WTC11 (cell line): ENCODE measurements around the gene SRRM3. TPM values are rescaled to one million over a fixed set of nuclear protein-coding genes. Genes with fewer than 3 reads are reported as not detected.

Experiments used
- ATAC-seq: fragments of 200-7000 bp; cut with Tn5 transposase; 2 replicates; pipeline ENCODE4 v1.10.0; 2021; ENCODE audit warnings: mild to moderate bottlenecking, moderate library complexity
- CTCF ChIA-PET: fragments of 300-600 bp; sonication (Branson Sonifier 250); formaldehyde crosslinking; loops from one replicate; lab custom pipeline; 2021; ENCODE audit warnings: antibody characterized with exemption; lab: Charles Lee
- POLR2A ChIA-PET: fragments of 350-600 bp; sonication (Branson Sonifier 250); formaldehyde crosslinking; loops from one replicate; lab custom pipeline; 2021; ENCODE audit warnings: antibody characterized with exemption; lab: Charles Lee
- DNase-seq: peaks from one replicate; pipeline ENCODE4 v3.0.0; 2021; ENCODE audit warnings: low spot score
- H3K27ac Mint-ChIP-seq: 2 replicates; pipeline ENCODE4 v1.8.0; 2021; ENCODE audit warnings: mixed read lengths
- H3K27me3 Mint-ChIP-seq: 2 replicates; pipeline ENCODE4 v1.8.0; 2021; ENCODE audit warnings: low read depth, mild to moderate bottlenecking, moderate library complexity, mixed read lengths
- H3K36me3 Mint-ChIP-seq: 2 replicates; pipeline ENCODE4 v1.8.0; 2021; ENCODE audit warnings: mixed read lengths
- H3K4me1 Mint-ChIP-seq: 2 replicates; pipeline ENCODE4 v1.8.0; 2022; ENCODE audit warnings: mixed read lengths
- H3K4me3 Mint-ChIP-seq: 2 replicates; pipeline ENCODE4 v1.8.0; 2021; ENCODE audit warnings: mild to moderate bottlenecking, moderate library complexity, mixed read lengths
- H3K9me3 Mint-ChIP-seq: 2 replicates; pipeline ENCODE4 v1.8.0; 2021; ENCODE audit warnings: mixed read lengths
- AR ChIP-seq: fragments of 250-450 bp; sonication (Bioruptor Pico); IDR thresholded peaks from 2 replicates; pipeline ENCODE4 v1.9.0; 2021; ENCODE audit warnings: mild to moderate bottlenecking
- ATF6 ChIP-seq: sonication (generic); formaldehyde crosslinking; IDR thresholded peaks from 2 replicates; pipeline ENCODE4 v1.8.1; 2023; ENCODE audit warnings: mild to moderate bottlenecking, missing genetic modification reagents
- CREM ChIP-seq: sonication (generic); formaldehyde crosslinking; IDR thresholded peaks from 2 replicates; pipeline ENCODE4 v1.8.1; 2022; ENCODE audit warnings: mild to moderate bottlenecking, missing genetic modification reagents, moderate library complexity
- ESRRA ChIP-seq: sonication (generic); formaldehyde crosslinking; IDR thresholded peaks from 2 replicates; pipeline ENCODE4 v1.8.1; 2022; ENCODE audit warnings: mild to moderate bottlenecking, missing genetic modification reagents, borderline replicate concordance
- FOXK1 ChIP-seq: sonication (generic); formaldehyde crosslinking; IDR thresholded peaks from 2 replicates; pipeline ENCODE4 v1.8.0; 2022; ENCODE audit warnings: mild to moderate bottlenecking, moderate library complexity, missing genetic modification reagents
- GRHL2 ChIP-seq: fragments of 250-450 bp; sonication (Bioruptor Pico); IDR thresholded peaks from 2 replicates; pipeline ENCODE4 v1.8.0; 2022; ENCODE audit warnings: mild to moderate bottlenecking, moderate library complexity; ENCODE audit not compliant: insufficient replicate concordance, severe bottlenecking
- JUN ChIP-seq: sonication (generic); formaldehyde crosslinking; IDR thresholded peaks from 2 replicates; pipeline ENCODE4 v1.8.0; 2023; ENCODE audit warnings: mild to moderate bottlenecking, missing genetic modification reagents
- MYBL2 ChIP-seq: sonication (generic); formaldehyde crosslinking; IDR thresholded peaks from 2 replicates; pipeline ENCODE4 v1.8.1; 2023; ENCODE audit warnings: mild to moderate bottlenecking, moderate library complexity, missing genetic modification reagents
- NR3C1 ChIP-seq: sonication (generic); formaldehyde crosslinking; conservative IDR thresholded peaks from 2 replicates; pipeline ENCODE4 v1.8.1; 2023; ENCODE audit warnings: low read depth, mild to moderate bottlenecking, missing genetic modification reagents
- OVOL2 ChIP-seq: fragments of 250-450 bp; sonication (Bioruptor Pico); IDR thresholded peaks from 2 replicates; pipeline ENCODE4 v1.9.0; 2021; ENCODE audit warnings: mild to moderate bottlenecking, borderline replicate concordance
- SMAD4 ChIP-seq: sonication (generic); formaldehyde crosslinking; IDR thresholded peaks from 2 replicates; pipeline ENCODE4 v1.8.0; 2022; ENCODE audit warnings: mild to moderate bottlenecking, missing genetic modification reagents
- ZNF138 ChIP-seq: sonication (generic); formaldehyde crosslinking; conservative IDR thresholded peaks from 2 replicates; pipeline ENCODE4 v1.8.1; 2022; ENCODE audit warnings: mild to moderate bottlenecking, moderate library complexity, missing genetic modification reagents
- ZNF263 ChIP-seq: sonication (generic); formaldehyde crosslinking; IDR thresholded peaks from 2 replicates; pipeline ENCODE4 v1.8.1; 2022; ENCODE audit warnings: low read depth, mild to moderate bottlenecking, moderate library complexity, missing genetic modification reagents
- ZNF671 ChIP-seq: fragments of 250-450 bp; sonication (Bioruptor Pico); IDR thresholded peaks from 2 replicates; pipeline ENCODE4 v1.8.0; 2021; ENCODE audit warnings: mild to moderate bottlenecking
- total RNA-seq: library from RNA; stranded (reverse); gene quantifications from 3 replicates; pipeline ENCODE4 v1.2.3, GENCODE V29; 2021
- TF ChIP-seq, protein P1 (sequence below): sonication (generic); formaldehyde crosslinking; IDR thresholded peaks from 2 replicates; pipeline ENCODE4 v1.8.0; 2022; ENCODE audit warnings: mild to moderate bottlenecking, missing genetic modification reagents
- TF ChIP-seq, protein P2 (sequence below): sonication (generic); formaldehyde crosslinking; IDR thresholded peaks from 2 replicates; pipeline ENCODE4 v1.8.1; 2022; ENCODE audit warnings: mild to moderate bottlenecking, missing genetic modification reagents, moderate library complexity, borderline replicate concordance
- TF ChIP-seq, protein P3 (sequence below): sonication (generic); formaldehyde crosslinking; IDR thresholded peaks from 2 replicates; pipeline ENCODE4 v1.8.1; 2023; ENCODE audit warnings: mild to moderate bottlenecking, missing genetic modification reagents, moderate library complexity
- TF ChIP-seq, protein P4 (sequence below): fragments of 200-600 bp; IDR thresholded peaks from 2 replicates; pipeline ENCODE4 v1.8.0; 2022; ENCODE audit warnings: antibody characterized with exemption
- TF ChIP-seq, protein P5 (sequence below): fragments of 250-450 bp; sonication (Bioruptor Pico); IDR thresholded peaks from 2 replicates; pipeline ENCODE4 v1.8.0; 2021; ENCODE audit warnings: mild to moderate bottlenecking

The SRRM3 gene
- total RNA-seq, 1 experiment from 2014 or later: 17.7 TPM

DNA sequence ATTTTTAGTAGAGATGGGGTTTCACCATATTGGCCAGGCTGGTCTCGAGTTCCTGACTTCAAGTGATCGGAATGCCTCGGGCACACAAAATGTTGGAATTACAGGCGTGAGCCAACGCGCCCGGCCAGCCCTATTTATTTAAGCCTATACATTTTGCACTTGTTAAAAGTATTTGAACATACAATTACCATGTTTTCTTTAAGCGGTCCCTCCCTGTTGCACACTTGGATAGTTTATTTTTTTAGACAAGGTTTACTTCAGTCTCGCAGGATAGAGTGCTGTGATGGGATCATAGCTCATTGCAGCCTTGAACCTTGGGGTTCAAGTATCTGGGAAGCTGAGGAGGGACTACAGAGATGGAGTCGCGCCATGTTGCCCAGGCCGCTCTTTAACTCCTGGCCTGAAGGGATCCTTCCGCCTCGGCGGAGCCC is 35.7 kb upstream of the SRRM3 start:
- Mint-ChIP-seq H3K9me3 (no peaks in the 10 kb centered on the region), H3K27me3 (no peaks in the 10 kb centered on the region), H3K4me3 (peak overlapping the region; percentile 70), H3K4me1 (peaks cover 38% of the 10 kb centered on the region), H3K36me3 (no peaks in the 10 kb centered on the region), H3K27ac (peak overlapping the region; percentile 99)
- CTCF ChIA-PET: interaction anchor here (1.1 to 2.6 kb wide), 6 partner anchors 12 to 148 kb away, joined by 6 to 22 read pairs (median 10); no protein-coding TSS in a partner anchor
- POLR2A ChIA-PET: interaction anchor here (0.6 to 2.7 kb wide), 13 partner anchors 11 to 155 kb away, joined by 3 to 16 read pairs (median 7); partner anchors contain the start of genes MDH2 and STYXL1
- no peak for TF ChIP-seq CREM
- no peak for TF ChIP-seq OVOL2 (CRISPR knock-in tag)
- no peak for TF ChIP-seq SMAD4 (CRISPR knock-in tag)
- TF ChIP-seq, protein P1, sequence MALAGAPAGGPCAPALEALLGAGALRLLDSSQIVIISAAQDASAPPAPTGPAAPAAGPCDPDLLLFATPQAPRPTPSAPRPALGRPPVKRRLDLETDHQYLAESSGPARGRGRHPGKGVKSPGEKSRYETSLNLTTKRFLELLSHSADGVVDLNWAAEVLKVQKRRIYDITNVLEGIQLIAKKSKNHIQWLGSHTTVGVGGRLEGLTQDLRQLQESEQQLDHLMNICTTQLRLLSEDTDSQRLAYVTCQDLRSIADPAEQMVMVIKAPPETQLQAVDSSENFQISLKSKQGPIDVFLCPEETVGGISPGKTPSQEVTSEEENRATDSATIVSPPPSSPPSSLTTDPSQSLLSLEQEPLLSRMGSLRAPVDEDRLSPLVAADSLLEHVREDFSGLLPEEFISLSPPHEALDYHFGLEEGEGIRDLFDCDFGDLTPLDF (CRISPR knock-in tag): no peak
- TF ChIP-seq ZNF138 (CRISPR knock-in tag): no peak
- TF ChIP-seq ZNF671 (CRISPR knock-in tag): no peak
- no peak for TF ChIP-seq MYBL2 (CRISPR knock-in tag)
- DNase-seq: no peak
- no peak for ATAC-seq

GRCh38 chr7:76166404-76167255 is 35.1 kb upstream of the SRRM3 start:
- peak; percentile 70 for ATAC-seq
- DNase-seq: peak; percentile 98
- POLR2A ChIA-PET: interaction anchor here (0.6 to 2.7 kb wide), 19 partner anchors 11 to 192 kb away, joined by 3 to 16 read pairs (median 6); partner anchors contain the start of genes MDH2, STYXL1 and YWHAG
- TF ChIP-seq, protein P2, sequence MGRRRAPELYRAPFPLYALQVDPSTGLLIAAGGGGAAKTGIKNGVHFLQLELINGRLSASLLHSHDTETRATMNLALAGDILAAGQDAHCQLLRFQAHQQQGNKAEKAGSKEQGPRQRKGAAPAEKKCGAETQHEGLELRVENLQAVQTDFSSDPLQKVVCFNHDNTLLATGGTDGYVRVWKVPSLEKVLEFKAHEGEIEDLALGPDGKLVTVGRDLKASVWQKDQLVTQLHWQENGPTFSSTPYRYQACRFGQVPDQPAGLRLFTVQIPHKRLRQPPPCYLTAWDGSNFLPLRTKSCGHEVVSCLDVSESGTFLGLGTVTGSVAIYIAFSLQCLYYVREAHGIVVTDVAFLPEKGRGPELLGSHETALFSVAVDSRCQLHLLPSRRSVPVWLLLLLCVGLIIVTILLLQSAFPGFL (CRISPR knock-in tag): no peak; the same call in 1 of the 2 replicates
- TF ChIP-seq ATF6 (CRISPR knock-in tag) (no peak), AR (CRISPR knock-in tag) (no peak), ZNF263 (CRISPR knock-in tag) (no peak), JUN (CRISPR knock-in tag) (no peak), GRHL2 (CRISPR knock-in tag) (no peak), NR3C1 (CRISPR knock-in tag) (no peak), FOXK1 (CRISPR knock-in tag) (peak; percentile 58; the same call in 1 of the 2 replicates), ESRRA (CRISPR knock-in tag) (no peak), OVOL2 (CRISPR knock-in tag) (no peak)
- TF ChIP-seq, protein P3, sequence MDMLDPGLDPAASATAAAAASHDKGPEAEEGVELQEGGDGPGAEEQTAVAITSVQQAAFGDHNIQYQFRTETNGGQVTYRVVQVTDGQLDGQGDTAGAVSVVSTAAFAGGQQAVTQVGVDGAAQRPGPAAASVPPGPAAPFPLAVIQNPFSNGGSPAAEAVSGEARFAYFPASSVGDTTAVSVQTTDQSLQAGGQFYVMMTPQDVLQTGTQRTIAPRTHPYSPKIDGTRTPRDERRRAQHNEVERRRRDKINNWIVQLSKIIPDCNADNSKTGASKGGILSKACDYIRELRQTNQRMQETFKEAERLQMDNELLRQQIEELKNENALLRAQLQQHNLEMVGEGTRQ (CRISPR knock-in tag): no peak
- TF ChIP-seq, protein P4, sequence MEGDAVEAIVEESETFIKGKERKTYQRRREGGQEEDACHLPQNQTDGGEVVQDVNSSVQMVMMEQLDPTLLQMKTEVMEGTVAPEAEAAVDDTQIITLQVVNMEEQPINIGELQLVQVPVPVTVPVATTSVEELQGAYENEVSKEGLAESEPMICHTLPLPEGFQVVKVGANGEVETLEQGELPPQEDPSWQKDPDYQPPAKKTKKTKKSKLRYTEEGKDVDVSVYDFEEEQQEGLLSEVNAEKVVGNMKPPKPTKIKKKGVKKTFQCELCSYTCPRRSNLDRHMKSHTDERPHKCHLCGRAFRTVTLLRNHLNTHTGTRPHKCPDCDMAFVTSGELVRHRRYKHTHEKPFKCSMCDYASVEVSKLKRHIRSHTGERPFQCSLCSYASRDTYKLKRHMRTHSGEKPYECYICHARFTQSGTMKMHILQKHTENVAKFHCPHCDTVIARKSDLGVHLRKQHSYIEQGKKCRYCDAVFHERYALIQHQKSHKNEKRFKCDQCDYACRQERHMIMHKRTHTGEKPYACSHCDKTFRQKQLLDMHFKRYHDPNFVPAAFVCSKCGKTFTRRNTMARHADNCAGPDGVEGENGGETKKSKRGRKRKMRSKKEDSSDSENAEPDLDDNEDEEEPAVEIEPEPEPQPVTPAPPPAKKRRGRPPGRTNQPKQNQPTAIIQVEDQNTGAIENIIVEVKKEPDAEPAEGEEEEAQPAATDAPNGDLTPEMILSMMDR: no peak
- TF ChIP-seq, protein P5, sequence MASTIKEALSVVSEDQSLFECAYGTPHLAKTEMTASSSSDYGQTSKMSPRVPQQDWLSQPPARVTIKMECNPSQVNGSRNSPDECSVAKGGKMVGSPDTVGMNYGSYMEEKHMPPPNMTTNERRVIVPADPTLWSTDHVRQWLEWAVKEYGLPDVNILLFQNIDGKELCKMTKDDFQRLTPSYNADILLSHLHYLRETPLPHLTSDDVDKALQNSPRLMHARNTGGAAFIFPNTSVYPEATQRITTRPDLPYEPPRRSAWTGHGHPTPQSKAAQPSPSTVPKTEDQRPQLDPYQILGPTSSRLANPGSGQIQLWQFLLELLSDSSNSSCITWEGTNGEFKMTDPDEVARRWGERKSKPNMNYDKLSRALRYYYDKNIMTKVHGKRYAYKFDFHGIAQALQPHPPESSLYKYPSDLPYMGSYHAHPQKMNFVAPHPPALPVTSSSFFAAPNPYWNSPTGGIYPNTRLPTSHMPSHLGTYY (CRISPR knock-in tag): no peak

More at GRCh38 chr7:76166404-76167255, 35.1 kb upstream of the SRRM3 start:
- Mint-ChIP-seq H3K36me3 (no peaks in the 10 kb centered on the region), H3K9me3 (no peaks in the 10 kb centered on the region), H3K4me3 (peak overlapping the region; percentile 70), H3K4me1 (peaks cover 35% of the 10 kb centered on the region), H3K27me3 (no peaks in the 10 kb centered on the region), H3K27ac (peak overlapping the region; percentile 99)
- CTCF ChIA-PET: interaction anchor here (0.6 to 2.6 kb wide), 11 partner anchors 11 to 147 kb away, joined by 3 to 22 read pairs (median 6); no protein-coding TSS in a partner anchor
